ENCODE data around the gene RXRB. TPM values are rescaled to one million over a fixed set of nuclear protein-coding genes. Genes with fewer than 3 reads are reported as not detected.

The RXRB gene
- total and polyA plus RNA-seq, 10 of the 15 experiments (the other 5 are each of a cell fraction or from before 2014, with no cell fraction given): 0.71 to 35.0 (median 20.4) TPM

GRCh38 chr6:33194431-33194979, 6.0 kb downstream of the RXRB start:
- intact Hi-C loops (cut with micrococcal nuclease; ENCODE audit: unreplicated experiment): no loop called here
- ChIA-PET CTCF (interaction anchor here (1.2 to 2.0 kb wide), 3 partner anchors 44 to 75 kb away, joined by 3 to 5 read pairs (median 3); no protein-coding TSS in a partner anchor), POLR2A (interaction anchor here (0.6 kb wide), 1 partner anchor 186 kb away, joined by 4 read pairs; no protein-coding TSS in a partner anchor), RAD21 (ENCODE audit: unreplicated experiment) (no interaction called here), SMC1A (ENCODE audit: uncharacterized antibody, unreplicated experiment) (no interaction called here)
- Histone ChIP-seq H3K79me2 (ENCODE audit: control insufficient read depth, insufficient read depth, low read length) (peaks cover 3% of the 10 kb centered on the region), H3K4me2 (ENCODE audit: control insufficient read depth, insufficient read depth) (no peak overlapping the region), H3K4me1 (ENCODE audit: control insufficient read depth, insufficient read depth, low read length) (0 out of 2 replicates have a peak, but pooled peaks cover 10% of the 10 kb centered on the region), H3K36me3 (ENCODE audit: control insufficient read depth in 2 of 2, insufficient read depth in 2 of 2, low read length in 1 of 2) (peaks cover 11 to 27% of the 10 kb centered on the region in 2 experiments), H2AFZ (ENCODE audit: control insufficient read depth, low read depth, low read length) (no peak overlapping the region), H3K27me3 (replicated peaks in 1 of 2; ENCODE audit: control insufficient read depth in 2 of 2, insufficient read depth in 2 of 2, low read length in 1 of 2) (peaks cover 2 to 5% of the 10 kb centered on the region in 2 experiments), H3K9ac (ENCODE audit: control insufficient read depth, insufficient read depth, low read length) (no peak overlapping the region), H4K20me1 (ENCODE audit: control insufficient read depth, insufficient read depth) (no peaks in the 10 kb centered on the region), H3K9me3 (replicated peaks; ENCODE audit: control insufficient read depth, insufficient read depth, low read length) (no peaks in the 10 kb centered on the region), H3K27ac (ENCODE audit: control insufficient read depth, insufficient read depth) (no peak overlapping the region), H3K4me3 (no peak overlapping the region)
- in situ Hi-C loops (cut with MboI): no loop called here
- ATAC-seq: no peak
- no TSS peak for BruUV-seq (replicated peaks)
- DNase-seq (ENCODE audit: low read depth, low spot score): no peak
- WGBS (ENCODE audit: insufficient coverage, insufficient replicate concordance, low lambda C conversion rate, missing lambda C conversion rate): 82% methylated on average over 8 of the region's 8 CpGs
- FAIRE-seq: no peak
- TF ChIP-seq ELK1 (IDR thresholded peaks at IDR 0.05; ENCODE audit: low read depth, low read length): no peak
- TF ChIP-seq WRNIP1 (IDR thresholded peaks at IDR 0.05; ENCODE audit: borderline replicate concordance, low read depth, low read length): no peak
- no peak for TF ChIP-seq HSF1 (IDR thresholded peaks at IDR 0.05; ENCODE audit: low read depth, low read length)
- TF ChIP-seq NKRF (conservative IDR thresholded peaks at IDR 0.05): no peak
- no peak for TF ChIP-seq SKIL (IDR thresholded peaks at IDR 0.05; ENCODE audit: low read depth, poor library complexity, severe bottlenecking)
- TF ChIP-seq CBX3 (IDR thresholded peaks at IDR 0.05; ENCODE audit: borderline replicate concordance, low read depth): no peak
- TF ChIP-seq LARP7 (IDR thresholded peaks at IDR 0.05): no peak
- TF ChIP-seq MLLT1 (IDR thresholded peaks at IDR 0.05): no peak
- no peak for TF ChIP-seq CEBPZ (IDR thresholded peaks at IDR 0.05; ENCODE audit: low read depth, low read length)
- no peak for TF ChIP-seq RB1 (IDR thresholded peaks at IDR 0.05; ENCODE audit: borderline replicate concordance)

All from GM12878 (cell line).